HG03354 (cell line): ENCODE results near the gene CHST8.

Experiments
- ATAC-seq: cut with Tn5 transposase; IDR thresholded peaks from one replicate; pipeline ENCODE4 v1.9.1; 2021; ENCODE audit warnings: mild to moderate bottlenecking; ENCODE audit not compliant: unreplicated experiment, poor library complexity, severe bottlenecking

Gene CHST8

DNA sequence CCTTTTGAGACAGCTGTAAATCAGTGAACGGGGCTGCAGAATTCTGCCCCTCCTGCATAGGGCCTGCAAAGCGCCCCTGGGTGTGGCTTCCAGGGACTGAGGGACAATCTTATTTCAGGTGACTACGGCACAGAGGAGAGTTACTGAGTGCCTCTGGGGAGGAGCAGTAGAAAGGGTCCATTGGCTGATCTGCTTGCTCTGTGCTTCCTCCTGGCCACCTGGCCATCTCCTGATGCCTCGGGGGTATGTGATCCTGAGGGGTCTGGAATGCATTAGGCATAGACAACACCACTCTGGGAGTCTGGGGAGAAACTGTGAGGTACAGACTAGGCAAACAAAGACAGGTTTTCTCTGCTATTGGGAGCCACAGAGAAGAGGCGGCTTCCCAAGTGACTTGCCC is 177.7 kb downstream of the CHST8 start:
- ATAC-seq: no peak

DNA sequence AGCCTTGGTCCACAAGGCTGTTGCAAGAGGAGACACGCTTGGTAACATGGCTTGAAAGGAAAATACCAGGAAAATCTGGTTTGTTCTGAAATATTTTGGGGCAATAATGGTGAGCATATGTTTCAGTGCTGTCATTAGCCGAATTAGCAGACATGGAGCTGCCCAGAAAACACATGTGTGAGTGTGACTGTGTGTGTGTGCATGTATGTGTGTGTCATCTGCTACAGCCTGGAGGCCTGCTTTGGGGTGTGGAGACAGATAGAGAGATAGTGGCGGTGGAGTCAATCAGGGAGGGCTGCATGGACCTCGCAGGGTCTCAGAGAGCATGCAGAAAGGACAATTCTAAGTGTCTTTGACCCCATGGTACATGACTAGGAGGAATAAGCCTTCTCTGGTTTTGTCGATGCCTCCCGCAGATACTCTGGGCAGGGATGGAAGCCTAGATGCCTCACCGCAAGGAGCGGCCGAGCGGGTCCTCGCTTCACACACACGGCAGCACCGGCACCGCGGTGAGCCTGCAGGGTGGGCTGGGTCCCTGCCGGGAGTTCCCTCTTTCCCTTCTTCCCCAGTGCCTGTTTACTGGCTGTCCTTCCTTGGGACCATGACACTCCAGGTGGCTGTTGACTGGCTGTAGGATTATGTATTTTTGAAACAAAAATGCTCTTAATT is 178.4 kb downstream of the CHST8 start:
- ATAC-seq: no peak

DNA sequence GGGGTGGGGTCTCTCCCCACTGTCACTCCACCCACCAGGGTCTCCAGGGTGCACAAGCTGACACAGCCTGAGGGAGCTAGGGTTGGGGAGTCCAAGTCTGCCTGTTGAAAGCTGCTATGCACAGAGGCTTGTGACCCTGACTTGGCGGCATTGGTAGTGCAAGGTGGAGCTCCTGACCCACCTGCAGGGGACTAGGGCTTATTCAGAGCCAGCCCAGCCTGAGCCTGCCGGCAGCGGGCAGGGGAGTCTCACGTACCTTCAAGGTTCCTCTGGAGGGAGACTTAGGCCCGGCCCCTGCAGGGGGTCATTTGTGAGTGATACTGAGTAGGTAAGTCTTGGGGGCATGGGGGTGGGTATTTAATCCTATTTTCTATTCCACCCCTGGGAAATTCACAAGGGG is 179.7 kb downstream of the CHST8 start:
- no peak for ATAC-seq

DNA sequence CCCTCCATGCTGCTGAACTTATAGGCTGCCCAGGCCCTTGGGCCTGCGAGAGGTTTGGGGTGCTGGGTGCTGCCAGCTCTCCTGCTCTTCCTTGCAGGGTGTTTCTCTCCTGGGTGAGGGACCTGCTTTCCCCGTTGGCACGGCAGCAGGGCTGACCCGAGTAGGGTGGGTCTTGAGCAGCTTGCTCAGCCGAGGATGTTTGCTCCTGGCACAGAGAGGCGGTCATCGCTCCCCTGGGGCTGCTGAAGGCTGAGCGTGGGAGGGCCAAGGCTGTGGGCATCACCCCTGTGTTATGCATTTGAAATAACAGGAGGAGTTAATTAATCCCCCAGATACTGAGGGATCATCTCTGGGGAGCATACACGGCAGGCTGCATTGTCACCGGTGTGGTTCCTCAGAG is 180.2 kb downstream of the CHST8 start:
- ATAC-seq: no peak

GRCh38 chr19:33802801-33803200 is 181.0 kb downstream of the CHST8 start:
- no peak for ATAC-seq

- no peak for ATAC-seq
Measured at GRCh38 chr19:33803383-33803782, 181.6 kb downstream of the CHST8 start.

- ATAC-seq: no peak
Measured at GRCh38 chr19:33804021-33804799, 182.5 kb downstream of the CHST8 start.

DNA sequence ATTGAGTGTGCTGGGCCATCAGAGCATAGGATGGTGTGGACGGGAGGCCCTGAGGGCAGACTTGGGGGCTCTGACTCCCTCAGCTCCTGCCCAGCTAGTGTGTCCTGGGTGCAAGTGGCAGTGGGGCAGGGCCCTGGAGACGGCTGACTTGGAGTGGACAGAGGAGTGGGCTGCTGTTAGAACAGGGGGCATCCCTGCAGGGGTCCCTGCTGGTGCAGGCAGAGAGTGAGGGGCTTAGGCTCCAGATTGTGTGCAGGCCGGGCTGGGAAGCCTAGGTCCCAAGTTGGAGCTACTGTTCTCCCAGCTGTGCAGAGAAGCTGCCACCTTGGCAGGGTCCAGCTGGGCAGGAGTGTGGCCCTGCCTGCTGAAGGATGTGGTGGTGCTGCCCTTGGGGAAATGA is 183.6 kb downstream of the CHST8 start:
- ATAC-seq: no peak

DNA sequence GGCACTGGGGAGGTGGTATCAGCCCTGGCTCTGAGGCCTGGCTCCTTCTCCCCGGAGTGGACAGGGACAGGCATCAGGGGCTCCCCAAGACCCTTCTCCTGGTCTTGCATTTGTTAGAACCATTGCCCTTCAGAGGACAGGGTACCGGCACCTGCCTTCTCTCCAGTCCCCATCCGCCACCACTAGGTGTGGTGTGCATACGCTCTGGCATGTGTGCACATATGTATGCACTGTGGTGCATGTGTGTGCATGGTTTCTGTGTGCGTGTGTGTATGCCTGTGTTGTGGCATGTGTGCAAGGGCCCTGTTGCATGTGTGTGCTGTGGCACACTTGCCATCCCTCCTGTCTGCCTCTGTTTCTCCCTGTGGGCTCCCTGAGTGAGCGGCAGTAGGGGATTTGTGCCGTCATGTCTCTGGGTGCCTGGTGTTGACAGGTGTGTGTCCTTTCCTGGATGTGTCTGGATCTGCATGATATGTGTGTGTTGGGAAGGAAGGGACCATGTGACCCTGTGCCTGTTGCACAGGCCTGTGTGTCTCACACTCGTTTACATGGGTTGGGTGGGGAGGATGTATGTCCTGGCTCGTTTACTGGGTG is 184.2 kb downstream of the CHST8 start:
- ATAC-seq: no peak

DNA sequence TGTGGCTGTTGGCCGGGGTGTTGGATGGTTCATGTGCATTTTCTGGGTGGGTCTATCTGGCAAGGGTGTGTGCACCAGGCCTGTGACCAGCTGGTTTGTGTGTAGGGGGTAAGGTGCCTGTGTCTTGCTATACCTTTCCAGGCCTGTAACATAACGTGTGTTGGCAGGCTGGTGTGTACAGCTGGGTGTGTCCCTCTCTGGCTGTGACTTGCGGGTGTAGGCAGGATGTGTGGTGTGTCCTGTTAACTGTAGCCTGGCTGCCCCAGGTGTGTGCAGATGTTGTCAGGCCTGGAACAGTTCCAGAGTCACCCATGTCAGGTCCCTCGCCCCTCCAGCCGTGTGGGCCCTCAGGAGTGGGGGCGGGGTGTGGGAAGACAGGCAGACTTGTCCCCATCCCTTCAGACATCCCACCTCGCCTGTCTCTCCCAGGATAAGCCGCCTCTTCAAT is 184.7 kb downstream of the CHST8 start:
- no peak for ATAC-seq

DNA sequence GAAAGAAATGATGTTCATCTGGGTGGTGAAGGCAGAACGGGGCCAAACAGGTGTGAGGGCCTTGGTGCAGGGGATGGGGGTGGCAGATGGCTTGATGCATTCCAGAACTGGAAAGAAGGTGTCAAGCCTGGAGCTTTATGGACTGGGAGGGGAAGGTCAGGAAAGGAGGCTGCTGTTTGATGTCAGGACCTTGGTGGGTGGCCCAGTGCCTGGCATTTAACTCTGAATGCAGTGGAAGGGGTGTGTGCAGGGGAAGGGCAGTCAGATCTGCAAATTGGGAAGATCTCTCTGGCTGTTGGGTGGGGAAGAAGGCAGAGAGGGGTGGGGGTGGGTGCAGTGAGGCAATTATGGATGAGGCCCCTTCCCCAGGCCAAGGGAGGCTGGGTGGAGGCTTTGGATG is 186.6 kb downstream of the CHST8 start:
- ATAC-seq: no peak

DNA sequence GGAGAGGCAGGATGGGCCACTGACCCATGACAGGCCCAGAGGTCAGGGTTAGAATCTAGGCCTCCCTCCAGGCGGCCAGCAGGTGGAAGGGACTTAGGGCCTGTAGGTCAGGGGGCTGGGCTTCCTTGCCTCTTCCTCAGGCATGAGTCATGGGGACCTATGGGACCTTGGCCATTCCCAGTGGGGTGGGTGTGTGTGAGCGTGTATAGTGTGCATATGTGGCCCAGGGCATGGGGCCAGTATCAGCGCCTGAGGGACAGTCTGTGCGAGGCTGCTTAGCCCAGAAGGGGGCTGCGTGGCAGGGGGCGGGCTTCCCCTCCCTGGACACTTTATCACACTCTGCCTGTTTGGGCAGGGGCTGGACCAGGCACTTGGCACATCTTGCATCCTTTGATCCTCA is 188.2 kb downstream of the CHST8 start:
- ATAC-seq: no peak

GRCh38 chr19:33810821-33811220 is 189.1 kb downstream of the CHST8 start:
- ATAC-seq: no peak

GRCh38 chr19:33811246-33811645 is 189.5 kb downstream of the CHST8 start:
- ATAC-seq: no peak

DNA sequence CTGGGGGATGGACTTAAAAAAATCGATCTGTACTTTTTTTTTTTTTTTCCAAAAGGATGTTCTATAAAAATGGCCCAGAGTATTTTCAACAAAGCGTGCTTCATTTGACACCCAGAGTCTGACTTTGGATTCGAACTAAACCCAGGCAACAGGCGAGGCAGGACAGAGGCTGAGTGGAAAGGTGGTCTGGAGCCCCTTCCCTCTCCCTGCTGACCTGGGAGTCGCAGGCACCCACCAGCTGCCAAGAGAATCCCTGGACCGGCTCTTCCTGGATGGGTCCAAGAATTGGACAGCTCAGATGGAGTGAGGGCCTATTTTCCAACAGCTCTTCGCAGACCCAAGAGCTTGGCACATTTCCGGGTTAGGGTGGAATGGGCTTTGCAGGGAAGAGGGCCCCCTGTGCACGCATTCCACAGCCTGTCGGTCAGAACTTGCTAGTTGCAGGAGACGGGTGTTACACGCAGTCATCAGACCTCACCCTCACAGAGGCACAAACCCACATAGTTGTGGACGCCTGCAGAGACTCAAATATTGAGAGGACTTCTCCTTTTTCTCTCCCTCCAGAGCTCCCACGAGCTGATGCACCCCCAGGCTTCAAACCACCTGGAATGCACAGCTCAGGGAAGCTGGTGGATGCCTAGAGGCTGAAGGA is 190.1 kb downstream of the CHST8 start:
- no peak for ATAC-seq

GRCh38 chr19:33812388-33813330 is 190.9 kb downstream of the CHST8 start:
- ATAC-seq: no peak

GRCh38 chr19:33813391-33814101 is 191.8 kb downstream of the CHST8 start:
- ATAC-seq: no peak

DNA sequence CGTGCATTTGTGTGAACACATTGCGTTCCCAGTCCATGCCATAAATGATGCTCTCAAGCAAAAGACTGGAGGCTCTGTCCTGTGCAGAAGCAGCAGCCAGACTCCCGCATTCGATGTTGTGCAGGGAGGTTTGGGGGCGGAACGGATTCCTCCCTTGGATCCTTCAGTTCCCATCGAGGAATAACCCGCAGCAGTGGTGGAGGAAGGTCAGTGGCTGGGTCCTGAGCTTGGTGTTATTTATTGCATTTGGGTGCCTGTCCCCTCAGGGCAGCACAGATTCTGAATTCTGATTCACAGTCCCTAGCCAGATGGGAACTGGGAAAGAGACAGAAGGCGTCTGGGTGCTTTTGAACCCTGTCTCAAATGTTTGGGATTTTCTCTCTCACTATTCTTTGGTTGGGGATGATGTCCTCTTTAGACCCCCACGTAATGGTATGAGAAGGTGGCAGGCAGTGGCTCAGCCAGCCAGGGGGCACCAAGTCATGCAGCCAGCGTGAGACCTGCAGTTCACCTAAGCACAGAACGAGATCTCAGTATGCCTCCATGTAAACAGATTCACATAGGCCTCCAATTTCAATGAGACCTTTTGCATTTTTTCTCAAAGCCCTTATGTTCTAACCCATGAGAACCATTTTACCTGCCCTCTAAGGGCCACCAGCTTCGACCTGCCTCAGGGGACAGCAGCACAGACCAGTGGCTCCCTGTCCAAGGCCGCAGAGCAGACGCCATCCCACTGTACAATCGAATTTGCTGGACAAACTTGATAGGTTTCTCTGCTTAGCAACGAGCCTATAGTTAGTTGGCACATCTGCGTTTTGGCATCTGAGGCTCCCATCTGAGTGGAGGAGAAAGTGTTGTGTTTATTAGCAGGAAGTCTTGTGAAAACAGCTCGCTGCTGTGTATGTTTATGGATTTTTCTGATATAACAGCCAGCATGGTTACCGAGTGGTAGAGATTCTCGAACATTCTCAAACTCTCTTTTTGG is 192.7 kb downstream of the CHST8 start:
- no peak for ATAC-seq
